Nephron progenitor cell (in vitro differentiated cells): Measurements from ENCODE around the gene EXOC4.

Source experiments
- DNase-seq: peaks from one replicate; pipeline ENCODE4 v3.0.0; 2021
- H3K27ac Mint-ChIP-seq: 2 replicates; pipeline ENCODE4 v1.8.0; 2021; ENCODE audit warnings: mild to moderate bottlenecking, moderate library complexity, mixed read lengths
- H3K27me3 Mint-ChIP-seq: 2 replicates; pipeline ENCODE4 v1.8.0; 2021; ENCODE audit warnings: mild to moderate bottlenecking, low read depth, mixed read lengths; ENCODE audit not compliant: poor library complexity
- H3K36me3 Mint-ChIP-seq: 2 replicates; pipeline ENCODE4 v1.8.0; 2021; ENCODE audit warnings: low read depth, mixed read lengths
- H3K4me1 Mint-ChIP-seq: 2 replicates; pipeline ENCODE4 v1.8.0; 2021; ENCODE audit warnings: mixed read lengths
- H3K4me3 Mint-ChIP-seq: 2 replicates; pipeline ENCODE4 v1.8.0; 2021; ENCODE audit warnings: mild to moderate bottlenecking, moderate library complexity, mixed read lengths
- H3K9me3 Mint-ChIP-seq: 2 replicates; pipeline ENCODE4 v1.8.0; 2021; ENCODE audit warnings: mild to moderate bottlenecking, moderate library complexity, mixed read lengths
- TF ChIP-seq, protein P1 (sequence below): fragments of 200-600 bp; sonication (generic); IDR thresholded peaks from 2 replicates; pipeline ENCODE4 v1.5.0; 2021; ENCODE audit warnings: antibody characterized with exemption

EXOC4 gene

DNA sequence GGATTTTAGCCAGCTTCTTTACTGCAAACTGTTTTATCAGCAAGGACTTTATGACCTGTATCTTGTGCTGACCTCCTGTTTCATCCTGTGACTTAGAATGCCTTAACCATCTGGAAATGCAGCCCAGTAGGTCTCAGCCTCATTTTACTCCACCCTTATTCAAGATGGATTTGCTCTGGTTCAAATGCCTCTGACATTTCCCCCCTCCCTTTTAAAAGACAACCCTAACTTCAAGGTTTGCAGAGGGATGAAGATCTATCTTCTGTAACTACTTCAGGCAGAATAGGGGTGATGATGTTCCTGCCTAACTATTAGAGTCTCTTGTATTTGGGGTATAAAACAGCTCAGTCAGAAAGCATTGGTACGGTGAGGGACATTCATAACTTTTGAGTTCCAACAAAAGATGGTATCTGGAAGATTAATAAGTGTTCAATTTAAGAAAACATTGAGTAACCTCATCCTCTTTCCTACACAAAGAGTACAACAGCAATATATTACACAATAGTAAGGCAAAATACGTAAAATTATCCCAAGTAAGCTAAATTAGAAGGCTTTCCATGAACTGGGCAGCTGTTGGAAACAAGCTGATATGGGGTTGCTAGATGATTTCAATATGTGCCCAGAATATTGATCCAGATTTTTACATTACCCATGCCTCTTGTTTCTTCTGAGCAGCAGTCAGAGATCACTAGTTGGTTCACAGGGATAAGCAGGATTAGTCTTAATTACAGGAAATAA, 834.3 kb downstream of the EXOC4 start:
- H3K4me3 Mint-ChIP-seq = no peak overlapping the region
- peaks cover 2% of the 10 kb centered on the region for H3K27me3 Mint-ChIP-seq
- no peaks in the 10 kb centered on the region for H3K4me1 Mint-ChIP-seq
- H3K27ac Mint-ChIP-seq = no peak overlapping the region
- H3K9me3 Mint-ChIP-seq = peaks cover 67% of the 10 kb centered on the region
- no peak for DNase-seq
- peaks cover 34% of the 10 kb centered on the region for H3K36me3 Mint-ChIP-seq
- TF ChIP-seq, protein P1, sequence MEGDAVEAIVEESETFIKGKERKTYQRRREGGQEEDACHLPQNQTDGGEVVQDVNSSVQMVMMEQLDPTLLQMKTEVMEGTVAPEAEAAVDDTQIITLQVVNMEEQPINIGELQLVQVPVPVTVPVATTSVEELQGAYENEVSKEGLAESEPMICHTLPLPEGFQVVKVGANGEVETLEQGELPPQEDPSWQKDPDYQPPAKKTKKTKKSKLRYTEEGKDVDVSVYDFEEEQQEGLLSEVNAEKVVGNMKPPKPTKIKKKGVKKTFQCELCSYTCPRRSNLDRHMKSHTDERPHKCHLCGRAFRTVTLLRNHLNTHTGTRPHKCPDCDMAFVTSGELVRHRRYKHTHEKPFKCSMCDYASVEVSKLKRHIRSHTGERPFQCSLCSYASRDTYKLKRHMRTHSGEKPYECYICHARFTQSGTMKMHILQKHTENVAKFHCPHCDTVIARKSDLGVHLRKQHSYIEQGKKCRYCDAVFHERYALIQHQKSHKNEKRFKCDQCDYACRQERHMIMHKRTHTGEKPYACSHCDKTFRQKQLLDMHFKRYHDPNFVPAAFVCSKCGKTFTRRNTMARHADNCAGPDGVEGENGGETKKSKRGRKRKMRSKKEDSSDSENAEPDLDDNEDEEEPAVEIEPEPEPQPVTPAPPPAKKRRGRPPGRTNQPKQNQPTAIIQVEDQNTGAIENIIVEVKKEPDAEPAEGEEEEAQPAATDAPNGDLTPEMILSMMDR = no peak

DNA sequence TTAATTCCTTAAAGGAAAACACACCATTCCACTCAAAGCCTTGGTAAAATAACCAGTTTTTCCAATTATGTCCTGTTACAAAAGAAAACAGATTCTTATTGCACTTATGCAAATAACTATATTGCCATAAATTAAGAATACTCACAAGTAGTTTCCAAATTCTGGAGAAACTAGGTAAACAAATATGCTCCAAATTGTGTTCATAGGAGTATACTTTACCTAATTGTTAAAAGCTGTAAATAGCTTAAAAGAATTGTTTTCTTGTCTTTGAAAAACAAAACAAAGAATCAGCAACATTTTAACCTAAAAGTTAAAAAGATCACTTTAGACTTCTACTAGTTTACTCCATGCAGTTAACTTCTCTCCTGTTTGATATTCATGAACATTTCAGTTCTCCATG, 835.3 kb downstream of the EXOC4 start:
- H3K27ac Mint-ChIP-seq = no peak overlapping the region
- no peaks in the 10 kb centered on the region for H3K4me1 Mint-ChIP-seq
- TF ChIP-seq, protein P1 = no peak
- H3K4me3 Mint-ChIP-seq = no peak overlapping the region
- peaks cover 77% of the 10 kb centered on the region for H3K9me3 Mint-ChIP-seq
- peaks cover 38% of the 10 kb centered on the region for H3K36me3 Mint-ChIP-seq
- no peak for DNase-seq
- H3K27me3 Mint-ChIP-seq = peaks cover 2% of the 10 kb centered on the region

DNA sequence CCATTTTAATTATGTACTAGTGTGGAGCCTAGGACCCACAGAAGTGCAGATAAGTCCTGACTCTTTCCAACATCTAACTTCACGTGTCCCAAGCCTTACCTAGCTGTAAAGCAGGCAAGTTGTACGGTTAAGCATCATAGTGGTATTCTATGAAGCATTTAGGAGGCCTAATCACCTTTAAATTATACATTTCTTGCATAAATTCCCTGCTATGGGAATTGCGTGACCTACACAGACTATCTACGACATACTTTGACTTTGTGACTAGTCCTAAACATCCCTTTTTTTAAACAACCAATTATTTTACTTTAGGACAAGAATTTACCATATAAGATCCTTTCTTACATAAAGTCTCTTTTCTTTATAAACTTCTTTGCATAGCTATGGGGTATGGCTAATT, 836.6 kb downstream of the EXOC4 start:
- Mint-ChIP-seq H3K4me1 (no peaks in the 10 kb centered on the region), H3K4me3 (no peak overlapping the region), H3K27me3 (no peaks in the 10 kb centered on the region), H3K36me3 (peaks cover 44% of the 10 kb centered on the region), H3K27ac (no peak overlapping the region), H3K9me3 (peaks cover 90% of the 10 kb centered on the region)
- DNase-seq = no peak
- TF ChIP-seq, protein P1 = no peak

DNA sequence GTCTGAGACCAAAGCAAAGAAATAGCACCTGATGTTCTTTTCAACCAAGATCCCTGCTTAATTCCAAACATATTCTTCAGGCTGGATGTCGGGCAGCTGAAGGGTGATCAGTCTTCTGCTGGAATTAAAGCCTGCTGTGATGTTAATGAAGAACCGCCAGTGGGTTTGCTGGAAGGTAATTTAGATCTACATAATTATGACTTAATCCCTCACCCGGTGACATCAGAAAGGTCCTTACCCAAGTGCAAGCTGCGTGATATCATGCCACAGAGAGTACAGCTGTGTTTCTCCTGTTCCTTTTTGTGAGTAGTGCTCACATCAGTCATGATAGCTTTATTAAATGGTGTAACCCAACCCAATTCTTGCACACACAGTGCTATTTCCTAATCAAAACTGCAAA, 845.2 kb downstream of the EXOC4 start:
- H3K27ac Mint-ChIP-seq = no peak overlapping the region
- TF ChIP-seq, protein P1 = no peak
- H3K9me3 Mint-ChIP-seq = peaks cover 28% of the 10 kb centered on the region
- no peak overlapping the region for H3K4me3 Mint-ChIP-seq
- H3K36me3 Mint-ChIP-seq = peaks cover 7% of the 10 kb centered on the region
- peaks cover 5% of the 10 kb centered on the region for H3K27me3 Mint-ChIP-seq
- no peaks in the 10 kb centered on the region for H3K4me1 Mint-ChIP-seq
- no peak for DNase-seq

DNA sequence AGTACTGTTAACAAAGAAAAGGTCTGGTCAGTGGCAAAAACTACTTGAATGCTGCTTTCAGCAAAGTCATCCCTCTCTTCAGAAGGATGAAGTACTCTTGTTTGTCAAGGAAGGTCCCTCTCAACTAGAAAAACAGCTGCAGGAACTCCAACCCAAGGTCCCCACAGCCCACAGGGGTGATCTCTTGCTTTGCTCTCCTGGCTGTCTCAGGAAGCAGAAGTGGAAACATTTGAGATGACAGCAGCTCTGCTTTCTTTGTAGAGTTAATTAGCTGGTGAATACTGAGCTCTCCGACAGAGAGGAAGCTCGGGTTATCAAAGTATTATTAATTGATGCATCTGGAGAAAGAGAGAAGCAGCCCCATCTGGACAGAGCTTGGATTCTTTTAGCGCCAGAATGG, 848.8 kb downstream of the EXOC4 start:
- DNase-seq = no peak
- Mint-ChIP-seq H3K36me3 (no peaks in the 10 kb centered on the region), H3K27me3 (peaks cover 5% of the 10 kb centered on the region), H3K9me3 (no peaks in the 10 kb centered on the region), H3K27ac (no peak overlapping the region), H3K4me1 (no peaks in the 10 kb centered on the region), H3K4me3 (no peak overlapping the region)
- TF ChIP-seq, protein P1 = no peak

DNA sequence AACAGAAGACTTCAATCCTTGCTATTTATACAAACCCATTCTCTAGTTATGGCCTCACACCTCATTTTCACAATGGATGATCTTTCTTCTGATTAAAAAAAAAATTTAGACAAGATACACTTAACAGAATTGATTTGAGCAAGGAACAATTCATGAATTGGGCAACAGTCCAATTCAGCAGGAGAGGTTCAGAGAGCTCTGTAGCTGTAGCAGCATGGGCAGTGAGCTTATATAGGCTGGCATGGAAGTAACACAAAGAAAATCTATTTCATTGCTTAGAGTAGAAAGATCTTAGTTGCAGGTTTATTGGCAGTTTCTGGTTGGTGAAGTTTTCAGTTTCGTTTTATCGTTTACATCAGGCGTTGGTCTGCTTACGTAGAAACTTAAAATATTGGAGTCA, 851.3 kb downstream of the EXOC4 start:
- H3K9me3 Mint-ChIP-seq = no peaks in the 10 kb centered on the region
- H3K27ac Mint-ChIP-seq = no peak overlapping the region
- no peak for DNase-seq
- H3K27me3 Mint-ChIP-seq = peaks cover 4% of the 10 kb centered on the region
- H3K4me3 Mint-ChIP-seq = no peak overlapping the region
- H3K36me3 Mint-ChIP-seq = no peaks in the 10 kb centered on the region
- TF ChIP-seq, protein P1 = no peak
- H3K4me1 Mint-ChIP-seq = no peaks in the 10 kb centered on the region
